Epithelial cell of proximal tubule (primary cell): ENCODE data around the gene EVA1A. TPM values are rescaled to one million over a fixed set of nuclear protein-coding genes. Genes with fewer than 3 reads are reported as not detected.
A peak's percentile ranks its signal among the peaks of the same experiment; 100 is the strongest.
"Not testable (repeated sequence)": the region's sequence is repeated elsewhere in the genome, so short reads cannot be mapped to it uniquely, and the experiment has no call there.

Experiments used
- DNase-seq: peaks from one replicate; pipeline ENCODE4 v3.0.0-alpha.2; 2011; ENCODE audit warnings: low read depth
- H3K4me3 ChIP-seq: 2 replicates; pipeline ENCODE4 v1.5.1; 2011; ENCODE audit warnings: low read depth, mild to moderate bottlenecking, low read length
- CTCF ChIP-seq: conservative IDR thresholded peaks from 2 replicates; pipeline ENCODE4 v1.5.1; 2012; ENCODE audit warnings: low read depth, mild to moderate bottlenecking, low read length
- total RNA-seq: library from RNA; depleted of rRNA; stranded (reverse); fragments of >200 nt; gene quantifications from 2 replicates; pipeline ENCODE4 v1.2.3, GENCODE V29; 2015

EVA1A gene
- total RNA-seq, 1 donor from 2014 or later: 67.0 TPM

- DNase-seq: no peak
- TF ChIP-seq CTCF: no peak
- H3K4me3 ChIP-seq: no peak overlapping the region
These were observed 75.9 kb downstream of the EVA1A start for GRCh38 chr2:75484840-75485239.

- TF ChIP-seq CTCF: no peak
- no peak overlapping the region for H3K4me3 ChIP-seq
- DNase-seq: no peak
These were observed 76.9 kb downstream of the EVA1A start for GRCh38 chr2:75483878-75484277.

GRCh38 chr2:75482398-75482797 is 78.3 kb downstream of the EVA1A start:
- H3K4me3 ChIP-seq: no peak overlapping the region
- TF ChIP-seq CTCF: no peak
- DNase-seq: no peak

GRCh38 chr2:75480971-75481836 is 79.5 kb downstream of the EVA1A start:
- peak; percentile 53 for TF ChIP-seq CTCF
- no peak overlapping the region for H3K4me3 ChIP-seq
- DNase-seq: no peak

GRCh38 chr2:75477696-75478095 is 83.0 kb downstream of the EVA1A start:
- DNase-seq, H3K4me3 ChIP-seq: not testable (repeated sequence)

- no peak for TF ChIP-seq CTCF
- no peak overlapping the region for H3K4me3 ChIP-seq
- no peak for DNase-seq
These were observed 84.0 kb downstream of the EVA1A start for GRCh38 chr2:75476761-75477160.

GRCh38 chr2:75475976-75476375 is 84.8 kb downstream of the EVA1A start:
- no peak overlapping the region for H3K4me3 ChIP-seq
- TF ChIP-seq CTCF: no peak
- no peak for DNase-seq
